Tongue (tissue), 2 donors: ENCODE results near the gene TBC1D14. TPM values are rescaled to one million over a fixed set of nuclear protein-coding genes. Genes with fewer than 3 reads are reported as not detected.
"Not testable (repeated sequence)": the region's sequence is repeated elsewhere in the genome, so short reads cannot be mapped to it uniquely, and the experiment has no call there.

ENCODE experiments used
- DNase-seq: peaks from one replicate; pipeline ENCODE4 v3.0.0-alpha.2; 2015
- total RNA-seq: library from RNA; depleted of rRNA; stranded (reverse); fragments of >200 nt; gene quantifications from one replicate; pipeline ENCODE4 v1.2.3, GENCODE V29; 2014

TBC1D14 gene
- total RNA-seq, 1 donor from 2014 or later = 57.1 TPM

DNA sequence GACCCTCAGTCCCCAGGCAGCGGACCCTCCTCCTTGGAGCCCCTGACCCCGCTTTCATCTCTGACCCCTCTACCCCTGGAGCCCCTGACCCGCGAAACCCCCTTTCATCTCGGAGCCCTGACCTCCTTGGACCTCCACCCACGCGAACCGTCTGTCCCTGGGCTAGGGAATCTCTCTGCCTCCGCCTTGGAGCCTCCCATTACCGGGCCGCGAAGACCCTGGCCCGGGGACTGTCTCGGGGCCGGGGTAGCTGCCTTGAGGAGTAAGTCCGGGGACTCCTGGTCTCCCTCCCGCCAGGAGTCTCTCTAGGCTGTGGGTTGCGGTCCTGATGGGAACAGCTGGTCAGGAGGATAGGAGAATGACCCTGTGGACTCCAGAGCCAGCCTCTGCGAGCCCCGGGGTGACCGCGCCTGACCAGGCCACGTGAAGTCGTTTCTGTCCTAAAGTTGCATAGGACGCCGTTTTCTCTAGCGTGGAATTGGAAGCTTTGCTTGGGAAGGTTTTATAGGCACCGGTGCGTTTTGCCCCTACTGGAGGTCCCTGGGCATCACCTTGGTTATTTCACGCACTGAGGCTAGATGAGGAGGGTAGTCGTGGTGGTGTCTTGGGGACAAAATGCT lies 824 bp downstream of the TBC1D14 start:
- no peak for DNase-seq

DNA sequence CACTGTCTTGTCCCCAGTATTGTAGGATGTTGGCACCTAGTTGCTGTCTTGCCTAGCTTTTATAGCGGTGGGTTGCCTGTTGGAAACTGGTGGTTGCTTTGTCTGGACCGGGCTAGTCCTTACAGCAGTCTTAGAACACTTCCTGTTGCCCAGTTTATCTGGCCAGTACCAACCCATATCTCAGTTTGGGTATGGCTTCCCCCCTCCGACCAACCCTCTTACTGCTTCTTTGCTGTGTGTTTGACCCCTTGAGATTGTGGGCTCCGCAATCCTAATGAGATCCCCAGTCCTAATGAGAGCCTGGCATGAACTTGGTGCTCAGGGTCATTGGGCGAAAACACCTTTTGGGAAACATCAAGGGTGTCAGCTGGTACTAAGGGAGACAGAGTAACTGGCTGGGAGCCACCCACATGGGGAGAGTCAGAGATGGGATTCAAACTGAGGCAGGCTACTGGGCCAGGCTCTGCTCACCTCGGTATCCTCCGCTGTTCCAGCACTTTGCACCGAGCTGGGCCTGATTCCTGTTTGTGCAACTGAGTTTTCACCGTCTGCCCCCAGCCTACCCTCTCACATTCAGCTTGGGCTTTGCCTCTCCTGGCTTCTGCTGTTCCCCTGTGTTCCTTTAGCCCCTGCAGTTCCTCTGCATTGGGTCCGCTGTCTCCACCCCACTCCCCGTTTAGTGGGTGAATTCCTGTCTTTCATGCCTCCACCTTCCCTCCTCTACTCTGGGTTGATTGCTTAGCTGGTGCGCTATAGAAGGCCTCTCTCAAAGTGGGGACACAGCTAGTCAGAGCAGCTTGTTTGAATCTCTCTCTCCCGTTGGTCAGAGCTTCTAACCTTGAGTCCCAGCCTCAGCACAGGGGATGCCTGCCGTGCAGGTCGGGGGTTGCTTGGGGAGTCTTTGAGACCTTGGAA lies 1.6 kb downstream of the TBC1D14 start:
- DNase-seq = no peak

DNA sequence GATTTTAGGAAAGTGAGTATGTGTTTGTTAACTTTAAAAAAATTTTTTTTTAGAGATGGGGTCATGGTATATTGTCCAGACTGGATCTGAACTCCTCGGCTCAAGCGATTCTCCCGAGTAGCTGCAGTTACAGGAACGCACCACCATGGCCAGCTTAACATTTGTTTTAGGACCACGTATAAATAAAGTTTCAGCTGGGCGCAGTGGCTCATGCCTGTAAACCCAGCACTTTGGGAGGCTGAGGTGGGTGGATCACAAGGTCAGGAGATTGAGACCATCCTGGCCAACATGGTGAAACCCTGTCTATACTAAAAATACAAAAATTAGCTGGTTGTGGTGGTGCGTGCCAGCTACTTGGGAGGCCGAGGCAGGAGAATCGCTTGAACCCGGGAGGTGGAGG lies 2.3 kb downstream of the TBC1D14 start:
- DNase-seq = not testable (repeated sequence)

DNA sequence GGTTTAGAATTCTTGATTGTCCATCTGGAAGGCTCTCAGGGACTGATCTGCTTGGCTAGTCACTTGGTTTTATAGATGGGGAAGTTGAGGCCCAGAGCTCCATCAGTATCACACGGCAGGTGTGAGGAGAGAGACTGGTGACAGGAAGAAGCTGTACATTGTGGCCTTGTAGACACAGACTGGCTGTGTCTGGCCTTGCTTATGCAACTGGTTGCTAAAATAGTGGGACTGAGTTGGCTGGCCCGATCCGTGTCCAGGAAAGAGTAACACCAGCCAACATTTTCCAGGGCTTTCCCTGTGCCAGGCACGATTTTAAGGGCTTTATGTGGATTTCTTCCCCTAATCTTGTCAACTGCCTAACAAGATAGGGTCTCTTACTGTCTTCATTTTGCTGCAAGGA lies 2.8 kb downstream of the TBC1D14 start:
- peak; percentile 66 for DNase-seq

DNA sequence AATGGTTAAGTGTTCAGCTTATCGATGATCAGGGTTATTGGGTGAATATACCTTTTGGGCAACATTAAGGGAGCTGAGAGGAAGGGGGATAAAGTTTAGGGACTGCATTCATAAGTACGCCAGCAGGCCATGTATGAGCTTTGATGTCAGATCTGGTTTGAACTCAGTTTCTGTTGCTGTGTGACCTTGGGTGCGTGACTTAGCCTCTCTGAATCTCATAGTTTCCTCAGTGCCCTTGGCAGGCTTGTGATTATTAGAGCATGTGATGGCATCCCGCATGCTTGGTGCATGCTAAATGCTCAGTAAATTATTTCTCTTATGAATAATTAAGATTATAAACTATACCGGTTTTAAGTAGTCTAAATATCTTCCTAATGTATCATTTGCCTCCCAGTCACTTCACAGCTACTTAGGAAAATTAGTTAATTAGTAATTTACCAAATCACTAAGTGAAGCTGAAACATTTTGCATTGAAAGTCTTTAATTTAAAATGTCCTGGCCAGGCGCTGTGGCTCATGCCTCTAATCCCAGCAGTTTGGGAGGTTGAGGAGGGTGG lies 3.8 kb downstream of the TBC1D14 start:
- DNase-seq = no peak

DNA sequence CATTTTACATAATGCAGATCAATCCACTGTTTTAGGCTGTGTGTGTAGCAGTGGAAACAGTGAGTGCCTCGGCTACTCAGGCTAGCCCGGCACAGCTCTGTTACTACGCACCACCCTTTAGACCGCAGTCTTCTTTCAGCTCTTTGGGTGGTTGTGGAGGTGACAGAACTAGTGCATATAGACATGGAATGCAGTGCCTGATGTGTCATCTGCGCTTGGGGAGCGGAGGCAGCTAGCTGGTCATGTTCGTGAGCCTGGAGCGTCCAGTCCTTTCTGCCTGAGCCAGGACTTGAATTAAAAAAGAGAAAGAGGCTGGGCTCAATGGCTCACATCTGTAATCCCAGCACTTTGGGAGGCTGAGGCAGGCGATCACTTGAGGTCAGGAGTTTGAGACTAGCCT lies 4.8 kb downstream of the TBC1D14 start:
- DNase-seq = no peak

DNA sequence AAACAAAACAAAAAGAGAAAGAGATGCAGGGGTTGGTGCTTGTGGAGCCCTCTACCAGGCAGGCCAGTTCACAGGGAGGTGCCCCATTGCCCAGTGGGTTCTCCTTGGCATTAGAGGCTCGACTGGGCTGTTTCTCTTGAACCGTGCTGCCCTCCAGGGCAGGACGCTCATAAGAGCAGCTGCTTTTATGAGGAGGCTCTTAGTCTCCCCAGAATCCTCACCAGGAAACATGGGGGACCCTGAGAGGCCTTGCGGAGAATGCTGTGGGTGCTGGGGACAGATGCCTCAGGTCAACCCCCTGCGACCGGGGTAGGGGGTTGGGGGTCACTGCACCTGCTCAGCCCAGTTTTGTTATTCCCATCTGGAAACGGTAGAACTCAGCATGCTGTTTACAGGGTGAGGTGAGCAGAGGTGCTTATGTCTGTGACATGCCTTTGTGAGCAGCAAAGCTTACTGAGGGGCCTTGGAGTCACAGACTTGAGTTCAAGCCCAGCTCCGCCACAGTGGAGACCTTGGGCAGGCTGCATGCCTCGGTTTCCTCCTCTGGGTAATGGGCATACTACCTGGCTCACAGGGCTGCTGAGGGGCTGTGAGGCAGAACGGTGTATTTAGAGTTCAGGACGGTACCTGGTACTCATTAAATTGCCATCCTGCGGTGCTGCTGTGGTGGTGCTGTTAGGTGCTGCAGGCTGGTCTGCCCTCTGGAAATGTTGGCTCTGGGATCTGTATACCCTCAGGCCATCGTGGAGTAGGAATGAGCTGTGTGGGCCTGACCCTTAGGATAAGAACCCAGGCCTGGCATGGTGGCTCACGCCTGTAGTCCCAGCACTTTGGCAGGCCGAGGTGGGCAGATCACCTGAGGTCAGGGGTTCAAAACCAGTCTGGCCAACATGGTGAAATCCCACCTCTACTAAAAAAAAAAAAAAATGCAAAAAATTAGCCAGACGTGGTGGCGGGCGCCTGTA lies 5.7 kb downstream of the TBC1D14 start:
- DNase-seq = no peak

DNA sequence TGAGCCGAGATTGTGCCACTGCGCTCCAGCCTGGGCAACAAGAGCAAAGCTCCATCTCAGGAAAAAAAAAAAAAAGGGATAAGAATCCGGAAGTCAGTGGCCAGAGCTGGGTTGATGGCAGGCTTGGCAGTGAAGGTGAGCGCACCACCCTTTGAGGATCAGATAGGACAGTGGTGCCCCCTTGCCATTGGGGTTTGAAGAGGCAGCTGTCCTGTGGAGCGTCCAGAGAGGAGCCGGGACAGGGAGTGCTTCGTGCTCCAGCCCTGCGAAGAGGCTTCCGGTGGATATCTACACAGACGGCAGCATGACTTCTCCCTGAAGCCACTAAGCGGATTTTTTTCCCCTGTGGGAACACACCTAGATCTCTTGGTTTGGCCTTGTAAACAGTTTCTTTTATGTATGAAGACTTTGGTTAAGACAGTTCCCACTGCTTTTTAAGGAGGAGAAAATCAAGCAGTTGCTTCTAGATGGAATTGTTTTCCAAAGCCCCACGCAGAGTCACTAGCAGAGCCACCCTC lies 6.5 kb downstream of the TBC1D14 start:
- no peak for DNase-seq

DNA sequence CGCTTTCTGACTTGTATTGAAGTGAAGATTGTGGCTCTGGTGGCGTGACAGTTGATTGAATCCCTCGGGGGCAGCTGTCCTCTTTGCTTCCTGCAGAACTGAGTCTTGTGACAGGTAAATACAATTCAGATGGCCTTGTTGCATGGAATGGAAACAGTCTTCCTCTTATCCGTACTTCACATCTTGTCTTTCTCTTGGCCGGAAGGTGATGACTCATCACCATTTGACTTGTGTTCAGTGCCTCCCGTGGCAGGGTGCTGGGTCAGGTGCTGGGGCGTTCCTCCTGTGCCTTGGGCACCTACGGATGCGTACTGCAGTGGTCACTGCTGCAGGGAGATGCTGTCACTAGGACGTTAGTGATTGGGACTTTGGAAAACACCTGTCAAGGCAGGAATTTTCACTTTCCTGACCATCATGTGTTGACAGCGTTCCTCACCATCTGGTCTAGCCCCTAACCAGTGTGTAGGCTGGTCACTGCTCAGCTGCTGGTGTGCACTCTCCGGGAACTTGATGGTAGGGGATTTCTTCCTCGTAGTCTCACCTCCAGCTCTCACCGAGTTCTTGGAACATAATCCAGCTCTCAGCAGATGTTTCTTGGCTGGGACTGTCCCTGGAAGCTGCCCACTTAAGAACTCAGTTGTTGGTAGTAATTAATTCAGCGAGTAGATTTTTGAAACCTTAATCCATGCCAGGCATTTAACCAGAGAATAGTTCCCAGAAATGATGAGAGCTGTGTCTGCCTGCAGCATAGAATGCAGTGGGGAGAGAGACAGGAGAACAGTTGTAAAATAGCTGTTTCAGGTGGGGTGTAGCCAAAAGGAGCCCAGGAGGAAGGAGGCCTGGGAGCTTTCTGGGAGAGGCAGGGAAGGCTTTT lies 7.2 kb downstream of the TBC1D14 start:
- DNase-seq = peak; percentile 75

DNA sequence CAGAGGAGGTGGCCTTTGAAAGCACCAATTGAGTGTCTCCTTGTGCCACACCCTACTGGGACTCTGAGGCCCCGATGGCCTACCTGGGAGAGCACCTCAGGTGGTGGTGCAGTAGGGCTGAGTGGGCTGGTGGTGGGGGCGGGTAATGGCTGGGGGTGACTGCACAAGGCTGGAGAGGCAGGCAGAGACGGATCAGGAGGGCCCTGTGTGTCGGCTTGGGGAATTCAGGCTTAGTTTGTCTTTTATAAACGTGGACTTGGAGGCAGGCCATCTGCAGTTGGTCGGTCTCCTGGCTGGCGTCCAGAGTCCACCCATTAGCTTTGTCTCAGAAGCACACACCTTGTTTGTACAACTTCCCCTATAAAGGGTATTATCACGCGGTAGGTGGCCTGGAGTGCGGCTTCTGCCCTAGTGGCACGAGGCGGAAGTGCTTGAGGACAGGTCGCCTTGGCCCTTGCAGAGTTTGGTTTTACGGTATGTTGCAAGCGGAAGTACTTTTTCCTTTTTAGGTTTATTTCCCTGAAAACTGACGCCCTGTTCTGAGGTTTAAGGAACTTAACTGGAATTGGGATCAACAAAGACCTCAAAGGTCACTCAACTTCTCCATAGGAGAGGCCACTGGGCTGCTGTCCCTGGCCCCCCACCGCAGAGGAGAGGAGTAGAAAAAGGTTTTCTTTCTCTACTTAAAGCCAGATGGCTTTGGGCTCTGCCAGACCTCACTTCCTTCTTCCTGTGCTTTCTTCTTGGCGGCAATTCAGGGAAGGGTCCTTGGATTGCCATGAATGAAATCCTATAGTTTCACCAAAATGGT lies 8.0 kb downstream of the TBC1D14 start:
- peak; percentile 78 for DNase-seq

DNA sequence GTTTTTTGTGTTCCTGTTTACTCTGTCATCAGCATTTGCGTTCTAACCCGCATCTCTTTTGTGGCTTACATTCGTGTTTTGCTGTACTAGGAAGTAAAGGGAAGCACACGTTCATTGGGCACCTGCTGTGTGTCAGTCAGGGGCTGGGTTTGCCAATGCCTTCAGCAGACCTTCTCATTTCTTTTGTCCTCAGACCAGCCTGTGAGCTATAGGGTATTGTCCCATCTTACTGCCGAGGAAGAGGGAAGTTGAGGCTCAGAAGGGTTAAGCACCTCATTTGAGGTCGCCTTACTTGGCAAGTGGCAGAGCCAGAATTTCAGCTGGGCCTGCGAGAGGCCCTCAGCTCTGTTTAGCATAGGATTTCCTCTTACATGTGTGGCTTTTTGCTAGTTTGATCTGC lies 8.7 kb downstream of the TBC1D14 start:
- DNase-seq = peak; percentile 74

DNA sequence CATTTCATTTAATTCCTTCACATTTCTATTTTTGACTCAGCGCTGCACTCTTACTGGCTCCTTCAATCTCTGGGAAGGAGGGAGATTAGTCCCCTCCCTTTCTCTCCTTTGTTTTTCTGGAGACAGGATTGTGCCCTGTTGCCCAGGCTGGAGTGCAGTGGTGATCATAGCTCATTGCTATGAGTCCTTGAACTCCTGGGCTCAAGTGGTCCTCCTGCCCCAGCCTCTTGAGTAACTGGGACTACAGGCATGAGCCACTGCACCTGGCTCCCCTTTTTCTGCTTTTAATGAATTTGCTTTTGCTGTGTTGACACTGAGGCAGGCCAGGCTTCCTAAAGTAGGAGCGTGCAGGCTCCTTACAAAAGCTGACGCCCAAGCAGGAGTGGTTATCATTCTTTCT lies 10.5 kb downstream of the TBC1D14 start:
- DNase-seq = no peak

DNA sequence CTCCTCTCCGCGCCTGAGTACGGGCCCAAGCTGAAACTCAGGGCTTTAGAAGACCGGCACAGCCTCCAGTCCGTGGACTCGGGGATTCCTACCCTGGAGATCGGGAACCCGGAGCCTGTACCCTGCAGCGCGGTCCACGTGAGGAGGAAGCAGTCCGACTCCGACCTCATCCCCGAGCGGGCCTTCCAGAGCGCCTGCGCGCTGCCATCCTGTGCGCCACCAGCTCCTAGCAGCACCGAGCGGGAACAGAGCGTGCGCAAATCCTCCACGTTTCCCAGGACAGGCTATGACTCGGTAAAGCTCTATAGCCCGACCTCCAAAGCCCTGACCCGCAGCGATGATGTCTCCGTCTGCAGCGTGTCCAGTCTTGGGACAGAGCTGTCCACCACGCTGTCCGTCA lies 13.9 kb downstream of the TBC1D14 start:
- no peak for DNase-seq

DNA sequence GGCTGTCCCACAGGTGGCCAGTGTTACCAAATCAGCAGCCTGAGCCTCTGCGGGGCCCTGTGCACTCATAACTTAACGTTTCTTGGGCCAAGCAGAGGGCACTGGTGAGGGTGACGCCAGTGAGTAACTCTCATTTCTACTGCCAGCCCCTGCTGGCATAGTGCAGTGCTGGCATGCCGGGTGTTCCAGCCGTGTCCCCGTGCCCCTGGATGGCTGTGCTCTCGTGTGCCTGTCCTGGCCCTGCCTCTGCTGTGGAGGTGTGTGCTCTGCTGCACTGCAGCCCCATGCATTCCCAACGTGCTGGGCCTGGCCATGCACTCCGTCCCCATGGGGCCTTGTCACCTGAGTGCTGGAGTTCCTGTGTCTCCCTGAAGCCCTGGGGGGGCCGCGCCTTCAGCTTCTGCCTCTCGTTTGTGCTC lies 14.7 kb downstream of the TBC1D14 start:
- DNase-seq = no peak

DNA sequence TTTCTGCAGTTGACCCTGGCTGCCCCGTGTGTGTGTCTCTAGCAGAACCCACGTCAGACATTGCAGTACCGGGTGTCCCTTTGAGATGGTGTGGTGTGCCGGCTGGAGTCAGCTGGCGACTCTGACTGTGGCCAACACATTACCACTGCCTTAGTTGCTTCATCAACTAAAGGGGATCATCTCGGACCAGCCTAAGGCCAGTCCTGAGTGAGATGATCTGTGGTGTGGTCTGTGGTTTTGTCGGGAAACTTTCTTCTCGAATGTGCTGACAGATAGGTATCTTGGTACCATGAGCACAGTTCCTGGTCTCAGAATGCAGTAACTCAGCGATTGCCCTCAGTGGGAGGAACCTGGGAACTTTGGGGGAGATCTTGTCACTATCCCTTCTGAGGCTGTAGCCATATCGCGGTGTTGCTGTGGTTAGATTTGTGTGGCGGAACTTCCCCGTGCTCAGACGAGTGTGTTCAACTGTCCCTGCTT lies 15.8 kb downstream of the TBC1D14 start:
- DNase-seq = no peak

DNA sequence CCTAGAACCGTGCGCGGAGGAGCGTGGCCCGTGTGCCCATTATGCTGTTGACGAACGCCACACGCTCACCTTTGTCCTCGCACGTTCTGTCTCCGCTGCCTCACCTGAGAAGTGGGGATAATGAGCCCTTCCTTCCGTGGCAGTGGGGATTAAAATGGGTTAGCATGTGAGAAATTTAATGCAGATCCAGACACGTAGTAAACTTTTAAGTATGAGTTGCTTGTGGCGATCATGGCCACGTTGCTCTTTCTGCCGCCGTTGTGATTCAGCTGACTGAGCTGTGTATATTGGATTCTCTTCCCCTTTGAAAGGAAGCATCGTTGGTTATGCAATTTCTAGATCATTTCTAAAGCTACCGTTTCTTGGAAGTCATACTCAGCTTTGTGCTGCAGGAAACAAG lies 16.5 kb downstream of the TBC1D14 start:
- no peak for DNase-seq

DNA sequence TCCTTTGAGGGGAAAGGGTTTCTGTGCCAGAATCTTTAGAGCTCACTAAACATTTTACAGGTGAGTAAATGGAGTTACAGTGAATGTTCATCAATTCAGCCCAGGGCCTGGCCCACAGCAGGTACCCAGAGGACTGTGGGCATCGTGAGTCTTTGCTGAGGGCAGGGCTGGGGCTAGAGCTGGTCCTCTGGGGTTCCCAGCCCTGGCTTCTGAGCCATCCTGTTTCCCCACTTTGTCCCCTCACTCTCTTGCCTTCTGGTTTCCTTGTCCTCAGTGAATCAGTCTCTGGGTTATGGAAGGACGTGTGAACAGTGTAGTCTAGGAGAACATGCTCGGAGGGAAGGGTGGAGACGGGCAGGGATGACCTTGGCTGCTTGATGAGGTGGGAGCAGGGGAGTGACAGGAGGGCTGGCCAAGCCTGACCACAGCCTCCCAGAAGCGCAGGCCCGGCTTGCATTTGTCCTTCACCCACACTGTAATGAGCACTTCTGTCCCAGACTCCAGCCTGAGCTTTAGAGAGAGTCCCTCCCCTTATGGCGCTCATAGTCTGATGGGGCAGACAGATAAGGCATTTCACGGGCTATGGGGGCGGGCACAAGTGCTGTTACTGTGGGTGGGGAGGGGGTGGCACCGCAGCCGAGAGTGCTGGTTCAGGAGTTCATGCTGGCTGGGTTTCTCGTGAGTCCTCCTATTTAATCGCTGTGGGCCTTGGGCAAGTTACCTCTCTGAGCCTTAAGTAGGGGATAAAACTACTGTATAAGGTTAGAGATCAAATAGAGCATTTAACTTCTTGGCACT lies 17.3 kb downstream of the TBC1D14 start:
- DNase-seq = no peak

DNA sequence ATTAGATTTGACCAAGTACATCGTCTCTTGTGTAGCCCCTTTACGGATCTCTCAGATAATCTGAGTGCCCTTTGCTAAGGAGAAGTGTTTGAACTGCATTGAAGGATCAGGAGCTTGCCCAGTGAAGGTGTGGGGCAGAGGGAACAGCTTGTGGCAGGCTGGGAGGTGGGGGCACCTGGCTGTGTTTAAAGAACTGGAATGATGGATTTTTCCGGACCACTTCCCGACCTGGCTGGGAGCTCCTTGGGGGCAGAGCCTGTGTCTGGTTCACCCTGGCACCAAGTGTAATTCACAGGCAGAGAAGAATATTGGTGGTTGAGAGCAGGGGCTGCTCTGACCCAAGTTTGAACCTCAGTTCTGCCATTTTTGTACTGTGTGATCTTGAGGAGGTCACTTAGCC lies 18.5 kb downstream of the TBC1D14 start:
- DNase-seq = no peak

DNA sequence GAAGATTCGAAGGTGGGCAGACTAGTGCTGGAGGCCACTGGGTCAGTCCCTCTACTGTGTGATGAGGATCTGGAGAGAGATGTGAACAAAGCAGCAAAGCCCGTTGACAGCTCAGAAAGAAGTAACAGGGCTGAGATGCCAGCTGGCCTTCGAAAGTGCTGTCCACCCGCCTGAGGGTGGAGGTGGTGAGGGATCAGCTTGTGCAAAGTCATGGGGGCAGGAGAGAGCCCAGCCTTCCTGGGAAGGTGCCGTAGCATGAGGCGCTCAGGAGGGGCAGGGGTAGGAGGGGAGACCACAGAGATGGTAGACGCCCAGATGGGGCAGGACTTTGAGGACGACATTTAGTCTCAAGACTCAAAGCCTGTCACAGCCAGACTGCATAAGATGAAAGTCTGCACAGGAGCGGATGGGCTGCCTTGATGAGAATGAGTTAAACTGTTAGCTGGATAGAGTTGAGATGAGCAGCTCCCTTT lies 19.7 kb downstream of the TBC1D14 start:
- DNase-seq = no peak
